DOHH2 (cell line): ENCODE results near the gene VIPAS39.

Experiments used
- H3F3A ChIP-seq: fragments of 200-600 bp; sonication (generic), shearing (Covaris generic); 2 replicates; pipeline ENCODE4 v1.6.0; 2016; ENCODE audit warnings: antibody characterized with exemption, mild to moderate bottlenecking; ENCODE audit not compliant: control insufficient read depth, insufficient read depth
- H3K27ac ChIP-seq: fragments of 200-600 bp; sonication (generic); 2 replicates; pipeline ENCODE4 v1.5.1; 2014; ENCODE audit warnings: low read depth, mild to moderate bottlenecking, low read length, moderate library complexity
- H3K27me3 ChIP-seq: fragments of 200-600 bp; sonication (generic); 2 replicates; pipeline ENCODE4 v1.6.1; 2014; ENCODE audit warnings: mild to moderate bottlenecking, low read length, mixed read lengths; ENCODE audit not compliant: control insufficient read depth
- H3K36me3 ChIP-seq: fragments of 200-600 bp; sonication (generic); 2 replicates; pipeline ENCODE4 v1.6.1; 2014; ENCODE audit warnings: mild to moderate bottlenecking, low read length, moderate library complexity, mixed read lengths; ENCODE audit not compliant: control insufficient read depth
- H3K4me1 ChIP-seq: fragments of 200-600 bp; sonication (generic); 2 replicates; pipeline ENCODE4 v1.6.1; 2014; ENCODE audit warnings: mild to moderate bottlenecking, low read length, mixed read lengths; ENCODE audit not compliant: control insufficient read depth
- H3K4me2 ChIP-seq: fragments of 200-600 bp; sonication (generic); 2 replicates; pipeline ENCODE4 v1.6.0; 2014; ENCODE audit warnings: mild to moderate bottlenecking, low read length, moderate library complexity
- H3K4me3 ChIP-seq: fragments of 200-600 bp; sonication (generic); 2 replicates; pipeline ENCODE4 v1.5.1; 2014; ENCODE audit warnings: mild to moderate bottlenecking, low read length, mixed read lengths
- H3K79me2 ChIP-seq: fragments of 200-600 bp; sonication (generic); 2 replicates; pipeline ENCODE4 v1.6.1; 2014; ENCODE audit warnings: mild to moderate bottlenecking, low read length, mixed read lengths; ENCODE audit not compliant: control insufficient read depth
- H3K9me2 ChIP-seq: fragments of 200-600 bp; sonication (generic); replicated peaks from 2 replicates; pipeline ENCODE4 v1.6.1; 2014; ENCODE audit warnings: mild to moderate bottlenecking, low read length, mixed read lengths; ENCODE audit not compliant: control insufficient read depth
- H3K9me3 ChIP-seq: fragments of 200-600 bp; sonication (generic); 2 replicates; pipeline ENCODE4 v1.6.1; 2014; ENCODE audit warnings: antibody characterized with exemption, low read length, mixed read lengths; ENCODE audit not compliant: control insufficient read depth, insufficient read depth
- H4K20me1 ChIP-seq: fragments of 200-600 bp; sonication (generic); 2 replicates; pipeline ENCODE4 v1.6.0; 2014; ENCODE audit warnings: low read depth, mild to moderate bottlenecking, antibody characterized with exemption, low read length, moderate library complexity; ENCODE audit not compliant: control insufficient read depth, insufficient read depth
- EZH2phosphoT487 ChIP-seq: fragments of 200-600 bp; sonication (generic); IDR thresholded peaks from 2 replicates; pipeline ENCODE4 v1.6.1; 2017; ENCODE audit warnings: borderline replicate concordance, mild to moderate bottlenecking, antibody characterized with exemption, low read length, moderate library complexity, mixed read lengths
- TF ChIP-seq, protein P1 (sequence below): fragments of 200-600 bp; sonication (generic); IDR thresholded peaks from one replicate; pipeline ENCODE4 v1.5.1; 2014; ENCODE audit warnings: antibody characterized with exemption, mild to moderate bottlenecking, low read depth, low read length; ENCODE audit not compliant: poor library complexity, severe bottlenecking

Gene VIPAS39

GRCh38 chr14:77467801-77468200 is 10.4 kb upstream of the VIPAS39 start:
- Histone ChIP-seq H3K4me2 (no peak overlapping the region), H3K27ac (no peak overlapping the region), H3K4me1 (no peaks in the 10 kb centered on the region), H3K9me2 (no peaks in the 10 kb centered on the region), H3K27me3 (no peaks in the 10 kb centered on the region), H3K4me3 (no peak overlapping the region), H3K36me3 (peaks cover 65% of the 10 kb centered on the region), H3K9me3 (no peaks in the 10 kb centered on the region), H3K79me2 (no peaks in the 10 kb centered on the region; the same call in 1 of the 2 replicates), H4K20me1 (no peaks in the 10 kb centered on the region), H3F3A (peaks cover 33% of the 10 kb centered on the region)
- TF ChIP-seq EZH2phosphoT487: no peak
- TF ChIP-seq, protein P1, sequence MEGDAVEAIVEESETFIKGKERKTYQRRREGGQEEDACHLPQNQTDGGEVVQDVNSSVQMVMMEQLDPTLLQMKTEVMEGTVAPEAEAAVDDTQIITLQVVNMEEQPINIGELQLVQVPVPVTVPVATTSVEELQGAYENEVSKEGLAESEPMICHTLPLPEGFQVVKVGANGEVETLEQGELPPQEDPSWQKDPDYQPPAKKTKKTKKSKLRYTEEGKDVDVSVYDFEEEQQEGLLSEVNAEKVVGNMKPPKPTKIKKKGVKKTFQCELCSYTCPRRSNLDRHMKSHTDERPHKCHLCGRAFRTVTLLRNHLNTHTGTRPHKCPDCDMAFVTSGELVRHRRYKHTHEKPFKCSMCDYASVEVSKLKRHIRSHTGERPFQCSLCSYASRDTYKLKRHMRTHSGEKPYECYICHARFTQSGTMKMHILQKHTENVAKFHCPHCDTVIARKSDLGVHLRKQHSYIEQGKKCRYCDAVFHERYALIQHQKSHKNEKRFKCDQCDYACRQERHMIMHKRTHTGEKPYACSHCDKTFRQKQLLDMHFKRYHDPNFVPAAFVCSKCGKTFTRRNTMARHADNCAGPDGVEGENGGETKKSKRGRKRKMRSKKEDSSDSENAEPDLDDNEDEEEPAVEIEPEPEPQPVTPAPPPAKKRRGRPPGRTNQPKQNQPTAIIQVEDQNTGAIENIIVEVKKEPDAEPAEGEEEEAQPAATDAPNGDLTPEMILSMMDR: no peak

DNA sequence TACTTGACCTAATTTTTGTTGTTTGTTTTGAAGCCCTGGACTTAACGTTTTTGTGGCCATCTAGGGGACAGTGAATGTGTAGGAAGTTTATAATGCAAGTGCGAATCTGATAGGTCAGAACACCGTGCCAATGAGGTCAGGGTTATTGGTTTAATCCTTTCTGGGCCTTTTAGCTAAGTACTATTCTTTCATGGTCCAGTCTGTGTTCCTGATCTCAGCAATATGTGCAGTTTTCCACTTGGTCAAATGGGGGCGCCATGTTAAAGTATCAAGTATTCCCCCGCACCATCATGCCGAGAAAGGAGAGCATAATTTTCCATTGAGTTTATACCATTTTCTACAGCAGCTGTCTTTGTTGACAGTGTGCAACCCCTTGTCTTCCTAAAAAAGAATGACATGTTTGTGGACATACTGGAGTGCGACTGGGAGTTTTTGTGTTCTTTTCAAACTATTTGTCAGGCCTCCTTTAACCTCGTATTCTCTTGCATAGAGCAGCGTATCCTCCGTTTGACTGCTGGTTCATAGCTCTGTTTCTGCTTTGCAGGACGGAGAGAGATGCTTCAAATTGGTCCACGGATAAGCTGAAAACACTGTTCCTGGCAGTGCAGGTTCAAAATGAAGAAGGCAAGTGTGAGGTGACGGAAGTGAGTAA is 1.8 kb upstream of the VIPAS39 start:
- peaks cover 24% of the 10 kb centered on the region for H3K4me1 ChIP-seq
- H3K27me3 ChIP-seq: no peaks in the 10 kb centered on the region
- peaks cover 12% of the 10 kb centered on the region; the same call in 1 of the 2 replicates for H4K20me1 ChIP-seq
- TF ChIP-seq, protein P1: peak; percentile 92
- TF ChIP-seq EZH2phosphoT487: no peak
- peak overlapping the region; percentile 99 for H3K4me3 ChIP-seq
- H3K36me3 ChIP-seq: peaks cover 66% of the 10 kb centered on the region
- H3K4me2 ChIP-seq: peak overlapping the region; percentile 85
- no peaks in the 10 kb centered on the region for H3K9me2 ChIP-seq
- H3F3A ChIP-seq: no peaks in the 10 kb centered on the region; the same call in 1 of the 2 replicates
- H3K79me2 ChIP-seq: peaks cover 78% of the 10 kb centered on the region
- H3K27ac ChIP-seq: peak overlapping the region; percentile 80
- H3K9me3 ChIP-seq: no peaks in the 10 kb centered on the region

GRCh38 chr14:77458249-77458950 is 999 bp upstream of the VIPAS39 start:
- H3K9me3 ChIP-seq: no peaks in the 10 kb centered on the region

More at GRCh38 chr14:77458249-77458950, 999 bp upstream of the VIPAS39 start:
- Histone ChIP-seq H3K27ac (peak overlapping the region; percentile 80), H3K9me2 (no peaks in the 10 kb centered on the region), H3K4me2 (peak overlapping the region; percentile 85), H3F3A (no peaks in the 10 kb centered on the region; the same call in 1 of the 2 replicates), H3K4me3 (peak overlapping the region; percentile 99), H3K27me3 (no peaks in the 10 kb centered on the region), H3K36me3 (peaks cover 59% of the 10 kb centered on the region), H4K20me1 (peaks cover 12% of the 10 kb centered on the region; the same call in 1 of the 2 replicates), H3K4me1 (peaks cover 24% of the 10 kb centered on the region), H3K79me2 (peaks cover 78% of the 10 kb centered on the region)
- TF ChIP-seq, protein P1: no peak
- no peak for TF ChIP-seq EZH2phosphoT487
